Suprapubic skin (tissue), 4 donors: ENCODE measurements around the gene FAT2. TPM values are rescaled to one million over a fixed set of nuclear protein-coding genes. Genes with fewer than 3 reads are reported as not detected.

Experiments used
- DNase-seq, 2 donors: peaks; one replicate each; pipeline ENCODE4 v3.0.0-alpha.2; 2019; ENCODE audit warnings: low spot score in 2 of 2
- H3K27ac ChIP-seq: fragments of 200-600 bp; sonication (generic); one replicate; pipeline ENCODE4 v1.5.1; 2019
- H3K27me3 ChIP-seq: fragments of 200-600 bp; sonication (generic); one replicate; pipeline ENCODE4 v1.5.1; 2019
- H3K36me3 ChIP-seq: fragments of 200-600 bp; sonication (generic); one replicate; pipeline ENCODE4 v1.5.1; 2019
- H3K4me1 ChIP-seq: fragments of 200-600 bp; sonication (generic); one replicate; pipeline ENCODE4 v1.5.1; 2019
- H3K4me3 ChIP-seq: fragments of 200-600 bp; sonication (generic); one replicate; pipeline ENCODE4 v1.5.1; 2019; ENCODE audit warnings: mild to moderate bottlenecking
- H3K9me3 ChIP-seq: fragments of 200-600 bp; sonication (generic); one replicate; pipeline ENCODE4 v1.5.1; 2019
- EP300 ChIP-seq: sonication (generic); formaldehyde crosslinking; IDR thresholded peaks from one replicate; pipeline ENCODE4 v1.6.1; 2017; ENCODE audit warnings: antibody characterized with exemption
- POLR2A ChIP-seq, 2 donors: fragments of 450-650 bp; IDR thresholded peaks; one replicate each; pipeline ENCODE4 v1.6.1; 2017; ENCODE audit warnings: antibody characterized with exemption in 2 of 2, mild to moderate bottlenecking in 2 of 2, moderate library complexity in 2 of 2
- POLR2AphosphoS5 ChIP-seq, 3 donors: sonication (generic); formaldehyde crosslinking; IDR thresholded peaks; one replicate each; pipeline ENCODE4 v1.6.1; 2017; ENCODE audit warnings: antibody characterized with exemption in 3 of 3
- WGBS: methylation state at CpG from one replicate; pipeline ENCODE4 v1.1.5; 2018; 5-methylcytosine and 5-hydroxymethylcytosine counted together
- total RNA-seq, 4 donors: library from RNA; depleted of rRNA; stranded (reverse); fragments of >200 nt; gene quantifications; one replicate each; pipeline ENCODE4 v1.1.0, GENCODE V29; 2016
- TF ChIP-seq, protein P1 (sequence below), 2 donors: fragments of 200-600 bp in 1 of 2; fragments of 450-650 bp in 1 of 2; sonication (generic) in 1 of 2; IDR thresholded peaks; one replicate each; pipeline ENCODE4 v1.5.1; 2016 to 2019; ENCODE audit warnings: antibody characterized with exemption in 2 of 2, mild to moderate bottlenecking in 1 of 2, moderate library complexity in 1 of 2

The FAT2 gene
- total RNA-seq, 4 donors from 2014 or later, result 107 to 205 (median 164) TPM

DNA sequence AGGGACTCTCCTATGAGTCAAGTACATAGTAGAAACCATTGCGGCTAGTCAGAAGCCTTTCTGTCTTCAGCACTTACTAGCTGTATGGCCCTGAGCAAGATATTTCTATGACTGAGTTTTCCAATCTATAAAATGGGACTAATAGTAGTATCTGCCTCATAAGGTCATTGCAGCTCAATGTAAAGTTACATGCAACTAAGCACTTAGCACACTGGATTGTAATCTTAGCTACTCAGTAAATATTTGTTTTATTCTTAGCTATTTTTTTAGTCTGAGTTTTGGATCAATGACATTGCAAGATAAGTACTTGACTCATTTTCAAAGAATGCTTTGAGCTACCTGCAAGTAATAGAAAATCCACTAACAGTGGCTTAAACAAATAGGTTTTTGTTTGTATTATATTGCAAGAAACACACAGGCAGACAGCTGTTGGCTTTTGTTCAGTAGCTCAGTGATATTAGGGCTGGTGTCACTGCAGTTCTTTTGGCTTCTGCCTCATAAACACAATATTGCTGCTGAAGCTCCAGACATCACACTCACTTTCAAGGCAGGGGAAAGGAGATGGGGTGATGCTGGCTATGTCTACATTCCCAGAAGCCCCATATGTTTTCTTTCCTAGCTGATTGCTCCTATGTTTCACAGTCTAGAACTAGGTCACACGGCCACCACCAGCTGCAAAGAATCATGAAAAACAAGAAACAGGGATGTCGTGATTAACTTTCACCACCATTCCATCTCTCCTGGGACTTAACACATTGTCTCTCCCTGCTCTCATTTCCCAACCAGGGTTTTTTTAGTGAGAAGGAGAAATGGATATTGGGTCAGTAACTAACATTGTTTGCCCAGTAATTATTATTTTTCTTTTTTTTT, 26.9 kb upstream of the FAT2 start:
- WGBS, result 77% methylated on average over 3 of the region's 3 CpGs
- Histone ChIP-seq H3K4me1 (peaks cover 73% of the 10 kb centered on the region), H3K36me3 (no peaks in the 10 kb centered on the region), H3K27ac (no peak overlapping the region), H3K27me3 (no peaks in the 10 kb centered on the region), H3K4me3 (no peak overlapping the region), H3K9me3 (no peaks in the 10 kb centered on the region)
- TF ChIP-seq POLR2AphosphoS5 (IDR thresholded peaks at IDR 0.05) (no peak), EP300 (no peak), POLR2A (IDR thresholded peaks at IDR 0.05) (no peak)
- TF ChIP-seq, protein P1, sequence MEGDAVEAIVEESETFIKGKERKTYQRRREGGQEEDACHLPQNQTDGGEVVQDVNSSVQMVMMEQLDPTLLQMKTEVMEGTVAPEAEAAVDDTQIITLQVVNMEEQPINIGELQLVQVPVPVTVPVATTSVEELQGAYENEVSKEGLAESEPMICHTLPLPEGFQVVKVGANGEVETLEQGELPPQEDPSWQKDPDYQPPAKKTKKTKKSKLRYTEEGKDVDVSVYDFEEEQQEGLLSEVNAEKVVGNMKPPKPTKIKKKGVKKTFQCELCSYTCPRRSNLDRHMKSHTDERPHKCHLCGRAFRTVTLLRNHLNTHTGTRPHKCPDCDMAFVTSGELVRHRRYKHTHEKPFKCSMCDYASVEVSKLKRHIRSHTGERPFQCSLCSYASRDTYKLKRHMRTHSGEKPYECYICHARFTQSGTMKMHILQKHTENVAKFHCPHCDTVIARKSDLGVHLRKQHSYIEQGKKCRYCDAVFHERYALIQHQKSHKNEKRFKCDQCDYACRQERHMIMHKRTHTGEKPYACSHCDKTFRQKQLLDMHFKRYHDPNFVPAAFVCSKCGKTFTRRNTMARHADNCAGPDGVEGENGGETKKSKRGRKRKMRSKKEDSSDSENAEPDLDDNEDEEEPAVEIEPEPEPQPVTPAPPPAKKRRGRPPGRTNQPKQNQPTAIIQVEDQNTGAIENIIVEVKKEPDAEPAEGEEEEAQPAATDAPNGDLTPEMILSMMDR (IDR thresholded peaks at IDR 0.05), result no peak
- DNase-seq, result no peak

DNA sequence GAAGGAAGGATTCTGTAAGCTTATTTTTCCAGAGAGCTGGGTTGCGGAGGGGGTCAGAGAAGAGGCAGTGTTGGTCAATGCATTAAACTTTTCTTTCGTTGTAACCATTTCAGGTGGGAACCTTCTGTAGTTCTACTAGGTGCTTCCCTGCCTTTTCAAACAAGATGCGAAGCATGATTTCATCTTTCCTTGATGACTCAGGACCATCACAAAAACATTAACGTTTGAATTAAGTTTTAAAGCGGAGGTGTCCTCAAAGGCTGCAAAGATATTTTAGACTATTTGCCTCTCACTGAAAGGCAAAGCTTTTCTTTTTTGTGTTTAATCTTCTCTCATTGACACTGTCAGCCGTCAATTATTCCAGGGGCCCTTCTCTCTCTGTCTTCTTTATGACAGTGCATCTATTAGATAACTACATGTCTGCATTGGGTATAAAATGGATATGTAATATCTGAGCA, 26.3 kb upstream of the FAT2 start:
- Histone ChIP-seq H3K4me3 (no peak overlapping the region), H3K36me3 (no peaks in the 10 kb centered on the region), H3K27ac (no peak overlapping the region), H3K4me1 (peaks cover 68% of the 10 kb centered on the region), H3K27me3 (no peaks in the 10 kb centered on the region), H3K9me3 (no peaks in the 10 kb centered on the region)
- WGBS, result 75% methylated on average over 6 of the region's 6 CpGs
- TF ChIP-seq POLR2A (IDR thresholded peaks at IDR 0.05) (no peak), EP300 (no peak), POLR2AphosphoS5 (IDR thresholded peaks at IDR 0.05) (no peak)
- TF ChIP-seq, protein P1 (IDR thresholded peaks at IDR 0.05), result no peak
- DNase-seq, result no peak

DNA sequence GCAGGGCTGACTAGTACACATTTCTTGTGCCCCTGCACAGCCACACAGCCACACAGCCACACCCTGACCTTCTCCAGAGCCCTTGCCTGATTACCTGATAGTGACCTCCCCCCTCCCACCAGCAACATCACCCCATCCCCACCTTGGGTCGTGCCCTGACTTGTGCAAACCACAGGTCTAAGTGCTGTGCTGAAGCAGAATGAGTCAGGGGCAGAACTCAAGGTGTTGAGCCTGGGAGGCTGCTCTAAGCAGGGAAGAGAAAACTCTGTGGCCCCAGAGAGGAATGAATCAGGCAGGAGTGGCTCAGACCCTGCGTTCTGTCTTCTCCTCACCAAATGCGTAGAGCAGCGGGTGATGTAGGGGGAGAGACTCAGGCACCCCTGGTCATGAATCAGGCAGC, 24.3 kb upstream of the FAT2 start:
- H3K27ac ChIP-seq, result peak overlapping the region; percentile 55

DNA sequence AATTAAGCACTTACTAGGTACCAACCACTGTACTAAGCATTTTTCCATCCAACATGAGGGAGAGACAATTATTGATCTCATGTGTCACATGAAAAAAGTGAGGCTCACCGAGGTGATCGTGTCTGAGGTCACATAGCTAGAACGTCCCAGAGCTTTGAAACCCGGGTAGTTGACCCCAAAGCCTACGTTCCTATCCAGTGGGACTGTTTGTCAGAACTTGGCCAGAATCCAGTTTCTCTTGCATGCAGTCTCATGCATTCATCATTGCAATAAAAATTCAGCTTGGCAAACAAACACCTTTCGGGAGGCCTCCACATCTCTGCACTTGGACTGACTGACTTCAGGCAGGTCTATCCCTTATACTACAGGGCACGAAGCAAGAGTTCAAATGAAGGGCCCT, 23.4 kb upstream of the FAT2 start:
- no peak overlapping the region for H3K4me3 ChIP-seq
- no peak overlapping the region for H3K27ac ChIP-seq
- no peak for TF ChIP-seq POLR2AphosphoS5 (IDR thresholded peaks at IDR 0.05)
- no peak for TF ChIP-seq EP300
- TF ChIP-seq POLR2A (IDR thresholded peaks at IDR 0.05), result no peak
- TF ChIP-seq, protein P1 (IDR thresholded peaks at IDR 0.05), result no peak
- no peaks in the 10 kb centered on the region for H3K36me3 ChIP-seq
- H3K9me3 ChIP-seq, result no peaks in the 10 kb centered on the region
- 77% methylated on average over 7 of the region's 7 CpGs for WGBS
- peaks cover 40% of the 10 kb centered on the region for H3K4me1 ChIP-seq
- DNase-seq, result no peak
- H3K27me3 ChIP-seq, result no peaks in the 10 kb centered on the region

More for the DNA sequence above, 24.3 kb upstream of the FAT2 start:
- Histone ChIP-seq H3K27me3 (no peaks in the 10 kb centered on the region), H3K4me3 (no peak overlapping the region), H3K4me1 (peaks cover 48% of the 10 kb centered on the region), H3K36me3 (no peaks in the 10 kb centered on the region), H3K9me3 (no peaks in the 10 kb centered on the region)
- no peak for DNase-seq
- TF ChIP-seq POLR2AphosphoS5 (IDR thresholded peaks at IDR 0.05) (no peak), POLR2A (IDR thresholded peaks at IDR 0.05) (no peak), EP300 (no peak)
- TF ChIP-seq, protein P1 (IDR thresholded peaks at IDR 0.05), result no peak
- 57% methylated on average over 3 of the region's 4 CpGs for WGBS

DNA sequence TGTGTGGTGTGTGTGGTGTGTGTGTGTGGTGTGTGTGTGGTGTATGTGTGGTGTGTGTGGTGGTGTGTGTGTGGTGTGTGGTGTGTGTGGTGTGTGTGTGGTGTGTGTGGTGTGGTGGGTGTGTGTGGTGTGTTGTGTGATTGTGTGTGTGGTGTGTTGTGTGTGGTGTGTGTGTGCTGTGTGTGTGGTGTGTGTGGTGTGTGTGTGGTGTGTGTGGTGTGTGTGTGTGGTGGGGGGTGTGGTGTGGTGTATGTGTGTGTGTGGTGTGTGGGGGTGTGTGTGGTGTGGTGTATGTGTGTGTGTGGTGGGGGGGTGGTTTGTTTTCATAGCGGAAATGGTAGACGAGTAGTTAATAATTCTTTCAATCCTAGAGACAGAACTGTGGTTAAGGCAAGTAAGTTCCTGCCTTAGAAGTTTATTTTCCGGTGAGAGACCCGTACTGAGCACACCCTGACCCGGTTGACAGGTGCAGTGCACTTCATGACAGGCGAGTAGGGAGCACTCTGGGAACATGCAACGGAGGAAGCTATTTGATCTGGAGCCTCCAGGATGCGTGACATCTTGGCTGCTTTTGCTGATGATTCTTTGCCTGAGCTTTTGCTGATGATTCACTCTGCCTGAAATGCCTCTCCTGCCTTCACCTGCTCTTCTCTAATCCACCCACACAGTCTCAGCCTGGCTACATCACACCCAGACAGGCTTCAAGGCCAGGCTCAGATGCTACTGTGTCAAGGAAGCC, 21.7 kb upstream of the FAT2 start:
- no peaks in the 10 kb centered on the region for H3K36me3 ChIP-seq
- H3K27ac ChIP-seq, result no peak overlapping the region
- no peak for DNase-seq
- H3K4me1 ChIP-seq, result peaks cover 25% of the 10 kb centered on the region
- TF ChIP-seq, protein P1 (IDR thresholded peaks at IDR 0.05), result no peak
- TF ChIP-seq EP300, result no peak
- TF ChIP-seq POLR2AphosphoS5 (IDR thresholded peaks at IDR 0.05), result no peak
- TF ChIP-seq POLR2A (IDR thresholded peaks at IDR 0.05), result no peak
- no peaks in the 10 kb centered on the region for H3K9me3 ChIP-seq
- no peak overlapping the region for H3K4me3 ChIP-seq
- WGBS, result 35% methylated on average over 8 of the region's 8 CpGs
- H3K27me3 ChIP-seq, result no peaks in the 10 kb centered on the region
